ENCODE data around the gene USP16.
"Not testable (repeated sequence)": the region's sequence is repeated elsewhere in the genome, so short reads cannot be mapped to it uniquely, and the experiment has no call there.

Gene USP16

GRCh38 chr21:29033871-29034270 lies 9.4 kb downstream of the USP16 start:
- DNase-seq (ENCODE audit: low spot score) = no peak

DNA sequence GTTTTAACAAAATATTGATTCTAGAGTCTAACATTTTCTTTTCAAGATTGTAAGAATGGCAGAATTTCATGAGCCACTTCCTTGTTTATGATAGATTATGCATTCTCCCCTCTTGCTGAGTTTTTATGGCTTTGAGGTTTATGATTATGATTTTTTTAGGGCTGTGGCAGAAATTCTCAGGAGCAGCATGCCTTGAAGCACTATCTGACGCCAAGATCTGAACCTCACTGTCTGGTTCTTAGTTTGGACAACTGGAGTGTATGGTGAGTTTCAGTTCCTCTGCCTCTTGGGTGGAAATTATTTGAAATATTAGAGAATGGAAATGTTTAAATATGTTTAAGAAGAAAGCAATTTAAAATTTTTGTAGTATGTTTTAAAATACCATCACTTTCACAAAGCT lies 10.2 kb downstream of the USP16 start:
- DNase-seq (ENCODE audit: low spot score) = no peak

- DNase-seq (ENCODE audit: low spot score) = no peak
These were observed 27.8 kb downstream of the USP16 start for GRCh38 chr21:29052224-29052623.

DNA sequence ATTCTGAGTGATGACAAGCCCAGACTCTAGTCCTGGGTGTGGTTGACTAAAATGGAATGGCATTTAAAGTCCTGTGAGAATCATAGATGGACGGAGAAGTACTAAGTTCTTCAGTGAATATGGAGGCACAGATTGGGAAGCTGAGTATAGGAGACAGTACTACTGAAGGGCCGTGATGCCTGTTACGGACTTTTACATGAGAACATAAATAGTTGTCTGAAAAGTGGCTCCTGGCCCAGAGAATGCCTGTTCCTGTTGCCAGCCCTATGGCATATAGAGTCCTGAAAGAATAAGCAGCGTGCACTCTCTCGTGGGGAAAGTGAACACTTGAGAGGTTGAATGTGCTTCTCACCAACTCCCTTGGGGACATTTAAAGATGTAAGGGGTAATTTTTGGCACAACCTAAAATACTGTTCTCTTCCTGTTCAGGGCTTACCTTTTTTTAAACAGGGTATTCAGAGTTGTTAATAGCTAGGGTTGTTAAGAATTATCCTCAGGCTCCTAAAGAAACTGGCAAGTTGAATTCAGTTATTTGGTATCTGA lies 28.6 kb downstream of the USP16 start:
- no peak for DNase-seq (ENCODE audit: low spot score)

- no peak for DNase-seq (ENCODE audit: low spot score)
These were observed 29.2 kb downstream of the USP16 start for GRCh38 chr21:29053656-29054055.

- no peak for DNase-seq (ENCODE audit: low spot score)
These were observed 30.6 kb downstream of the USP16 start for GRCh38 chr21:29055080-29055479.

GRCh38 chr21:29056005-29056404 lies 31.5 kb downstream of the USP16 start:
- DNase-seq (ENCODE audit: low spot score) = no peak

GRCh38 chr21:29056538-29057050 lies 32.1 kb downstream of the USP16 start:
- DNase-seq (ENCODE audit: low spot score) = no peak

- DNase-seq (ENCODE audit: low spot score) = no peak
These were observed 40.5 kb downstream of the USP16 start for GRCh38 chr21:29064850-29065481.

DNA sequence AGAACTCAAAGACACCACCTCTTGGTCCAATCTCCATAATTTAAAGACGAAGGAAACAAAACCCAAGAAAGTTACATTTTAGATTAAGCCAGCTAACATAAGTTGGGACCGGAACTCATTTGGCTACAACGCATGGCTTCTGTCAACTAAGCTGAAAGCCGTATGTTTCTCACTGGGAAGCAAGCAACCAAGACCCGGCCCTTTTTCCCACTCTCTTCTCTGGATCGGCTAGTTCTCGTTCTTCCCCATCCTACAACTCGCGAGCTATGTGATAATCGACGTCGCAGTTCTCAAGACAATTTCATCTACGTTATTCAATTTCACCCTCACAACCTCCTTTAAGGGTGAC lies 48.4 kb downstream of the USP16 start:
- DNase-seq (ENCODE audit: low spot score) = no peak

GRCh38 chr21:29073222-29074006 lies 48.9 kb downstream of the USP16 start, which contains the start of gene CCT8:
Gene CCT8, minus strand, starts transcription at chr21:29073648. Its CDS starts 58 bp downstream, at chr21:29073590.
- DNase-seq (ENCODE audit: low spot score) = peak; percentile 78

- DNase-seq (ENCODE audit: low spot score) = no peak
These were observed 49.5 kb downstream of the USP16 start for GRCh38 chr21:29074007-29074376.

- no peak for DNase-seq (ENCODE audit: low spot score)
These were observed 50.3 kb downstream of the USP16 start for GRCh38 chr21:29074783-29075182.

GRCh38 chr21:29075706-29076466 lies 51.4 kb downstream of the USP16 start:
- DNase-seq (ENCODE audit: low spot score) = no peak

DNA sequence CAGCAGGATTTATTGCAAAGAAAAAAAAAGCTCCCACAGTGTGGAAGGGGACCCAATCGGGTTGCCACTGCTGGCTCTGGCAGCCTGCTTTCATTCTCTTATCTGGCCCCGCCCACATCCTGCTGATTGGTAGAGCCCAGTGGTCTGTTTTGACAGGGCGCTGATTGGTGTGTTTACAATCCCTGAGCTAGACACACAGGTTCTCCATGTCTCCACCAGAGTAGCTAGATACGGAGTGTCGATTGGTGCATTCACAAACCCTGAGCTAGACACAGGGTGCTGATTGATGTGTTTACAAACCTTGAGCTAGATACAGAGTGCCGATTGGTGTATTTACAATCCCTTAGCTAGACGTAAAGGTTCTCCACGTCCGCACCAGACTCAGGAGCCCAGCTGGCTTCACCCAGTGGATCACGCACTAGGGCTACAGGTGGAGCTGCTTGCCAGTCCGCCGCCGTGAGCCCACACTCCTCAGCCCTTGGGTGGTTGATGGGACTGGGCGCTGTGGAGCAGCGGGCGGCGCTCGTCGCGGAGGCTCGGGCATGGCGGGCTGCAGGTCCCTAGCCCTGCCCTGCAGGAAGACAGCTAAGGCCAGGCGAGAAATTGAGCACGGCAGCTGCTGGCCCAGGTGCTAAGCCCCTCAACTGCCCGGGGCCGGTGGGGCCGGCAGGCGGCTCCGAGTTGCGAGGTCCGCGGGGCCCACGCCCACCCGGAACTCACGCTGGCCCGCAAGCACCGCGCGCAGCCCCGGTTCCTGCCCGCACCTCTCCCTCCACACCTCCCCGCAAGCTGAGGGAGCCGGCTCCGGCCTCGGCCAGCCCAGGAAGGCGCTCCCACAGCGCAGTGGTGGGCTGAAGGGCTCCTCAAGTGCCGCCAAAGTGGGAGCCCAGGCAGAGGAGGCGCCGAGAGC lies 52.5 kb downstream of the USP16 start:
- DNase-seq (ENCODE audit: low spot score) = not testable (repeated sequence)

- DNase-seq (ENCODE audit: low spot score) = peak; percentile 43
These were observed 53.2 kb downstream of the USP16 start for GRCh38 chr21:29077651-29078090.

DNA sequence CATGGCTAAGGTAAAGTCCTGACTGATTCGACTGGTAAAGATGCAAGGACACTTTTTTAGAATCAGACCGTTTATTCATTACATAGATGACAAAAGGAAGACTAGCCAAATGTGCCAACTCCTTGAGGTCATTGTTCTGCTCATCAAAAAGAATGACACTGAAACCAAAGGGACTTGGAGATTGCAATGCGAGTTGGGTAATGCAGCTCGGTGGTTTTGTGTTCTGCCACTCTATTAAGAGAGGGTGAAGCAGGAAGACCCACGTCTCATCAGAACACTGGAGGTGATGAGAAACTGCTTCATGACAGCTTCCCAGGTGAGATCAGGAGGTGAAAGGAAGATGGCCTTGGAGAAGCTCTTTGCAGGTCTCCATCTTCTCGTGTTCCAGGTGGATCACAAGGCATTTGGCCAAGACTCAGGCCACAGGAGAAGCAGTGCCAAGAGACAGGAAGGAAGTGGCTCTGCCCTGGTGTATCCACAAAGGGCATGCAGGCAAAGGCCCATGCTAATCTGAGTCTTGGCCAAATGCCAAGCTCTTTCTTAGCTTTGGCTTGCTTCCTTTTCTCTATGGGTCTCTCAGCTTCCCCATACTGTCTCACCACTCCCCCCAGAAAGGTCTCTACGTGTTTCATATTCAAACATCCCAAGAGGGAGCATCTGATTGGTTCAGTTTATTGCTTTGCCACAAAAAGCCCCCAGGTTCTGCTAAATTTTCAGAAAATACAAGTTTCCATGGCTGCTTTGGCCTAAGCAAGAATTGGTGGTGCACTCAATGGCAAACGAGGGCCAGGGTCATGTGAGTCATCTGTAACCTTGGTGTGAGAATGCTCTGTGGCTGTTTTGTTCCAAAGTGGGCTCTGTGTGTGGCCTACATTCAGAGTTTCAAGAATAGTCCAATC lies 54.6 kb downstream of the USP16 start:
- no peak for DNase-seq (ENCODE audit: low spot score)

- no peak for DNase-seq (ENCODE audit: low spot score)
These were observed 56.0 kb downstream of the USP16 start for GRCh38 chr21:29080454-29080941.

DNA sequence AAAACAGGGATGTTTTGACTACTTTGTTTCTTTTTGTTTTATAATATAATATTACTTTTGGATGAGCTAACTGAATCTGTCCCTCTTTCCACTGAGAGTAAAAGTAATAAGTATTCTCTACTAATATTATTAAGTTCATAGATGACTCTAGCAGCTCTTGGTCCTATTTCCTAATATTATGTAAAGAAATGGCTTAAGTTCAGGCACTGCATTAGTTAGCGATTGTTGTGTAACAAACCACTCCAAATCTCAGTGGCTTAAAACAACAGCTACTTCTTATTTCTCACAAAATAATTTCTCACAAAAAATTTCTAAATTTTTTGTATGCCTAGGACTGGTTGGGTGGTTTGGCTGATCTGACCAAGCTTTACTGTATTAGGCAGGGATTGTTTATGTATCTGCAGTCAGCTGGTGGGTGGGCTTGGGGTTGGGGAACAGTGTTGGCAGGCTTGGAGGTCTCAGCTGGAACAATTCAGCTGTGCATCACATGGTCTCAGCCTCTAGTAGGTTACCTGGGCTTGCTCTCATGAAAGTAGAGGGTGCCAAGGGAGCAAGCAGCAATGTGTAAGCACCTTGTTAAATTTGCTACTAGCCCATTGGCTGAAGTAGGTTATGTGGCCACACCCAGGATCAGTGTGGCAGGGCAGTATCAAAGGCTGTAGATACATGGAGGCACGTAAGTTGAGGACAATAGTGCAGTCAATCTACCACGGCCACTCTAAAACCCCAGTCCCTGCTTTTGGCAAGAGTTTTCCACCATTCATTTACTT lies 57.8 kb downstream of the USP16 start:
- DNase-seq (ENCODE audit: low spot score) = no peak

Data from HuH-7 (cell line).